ENCODE measurements around the gene FBXO44.

DNA sequence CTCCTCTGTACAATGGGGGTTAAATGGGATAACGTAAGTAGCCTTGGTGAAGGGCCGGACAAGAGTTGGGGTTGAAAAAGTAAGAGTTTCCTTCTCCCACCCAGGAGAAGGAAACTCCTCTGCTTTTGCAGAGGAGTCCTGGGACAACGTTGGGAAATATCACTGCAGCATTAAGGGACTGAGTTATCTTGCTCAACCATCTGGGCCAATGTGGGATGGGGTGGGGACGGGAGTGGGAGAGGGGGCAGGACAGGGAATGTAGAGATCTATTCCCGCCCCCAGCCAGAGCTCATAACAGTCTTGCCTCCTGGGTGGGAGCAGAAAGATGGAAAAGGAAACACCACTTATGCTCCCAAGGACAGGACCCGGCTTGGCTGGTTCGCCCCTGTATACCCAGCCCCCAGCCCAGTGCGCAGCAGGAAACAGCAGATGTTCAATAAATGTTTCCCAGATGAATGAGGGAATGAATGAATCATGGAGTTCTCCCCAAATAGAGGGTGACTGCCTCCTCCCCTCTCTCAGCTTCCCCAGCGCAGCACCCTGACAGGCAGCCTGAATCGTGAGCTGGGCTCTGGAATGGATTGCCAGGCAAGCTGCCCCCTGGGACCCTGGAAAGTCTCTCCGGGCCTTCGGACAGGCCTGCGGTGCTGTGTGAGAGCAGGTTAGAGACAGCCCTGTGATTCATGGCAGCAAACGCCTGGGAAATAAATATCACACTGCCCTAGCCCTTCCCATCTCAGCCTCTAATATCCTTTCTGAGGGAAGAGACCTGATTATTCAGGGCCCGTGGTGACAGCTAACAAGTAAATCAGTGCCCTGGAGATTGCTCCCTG, 25.3 kb upstream of the FBXO44 start:
- TF ChIP-seq, protein P1, sequence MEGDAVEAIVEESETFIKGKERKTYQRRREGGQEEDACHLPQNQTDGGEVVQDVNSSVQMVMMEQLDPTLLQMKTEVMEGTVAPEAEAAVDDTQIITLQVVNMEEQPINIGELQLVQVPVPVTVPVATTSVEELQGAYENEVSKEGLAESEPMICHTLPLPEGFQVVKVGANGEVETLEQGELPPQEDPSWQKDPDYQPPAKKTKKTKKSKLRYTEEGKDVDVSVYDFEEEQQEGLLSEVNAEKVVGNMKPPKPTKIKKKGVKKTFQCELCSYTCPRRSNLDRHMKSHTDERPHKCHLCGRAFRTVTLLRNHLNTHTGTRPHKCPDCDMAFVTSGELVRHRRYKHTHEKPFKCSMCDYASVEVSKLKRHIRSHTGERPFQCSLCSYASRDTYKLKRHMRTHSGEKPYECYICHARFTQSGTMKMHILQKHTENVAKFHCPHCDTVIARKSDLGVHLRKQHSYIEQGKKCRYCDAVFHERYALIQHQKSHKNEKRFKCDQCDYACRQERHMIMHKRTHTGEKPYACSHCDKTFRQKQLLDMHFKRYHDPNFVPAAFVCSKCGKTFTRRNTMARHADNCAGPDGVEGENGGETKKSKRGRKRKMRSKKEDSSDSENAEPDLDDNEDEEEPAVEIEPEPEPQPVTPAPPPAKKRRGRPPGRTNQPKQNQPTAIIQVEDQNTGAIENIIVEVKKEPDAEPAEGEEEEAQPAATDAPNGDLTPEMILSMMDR (IDR thresholded peaks at IDR 0.05) = no peak
- TF ChIP-seq GABPB1 (CRISPR knock-in tag; IDR thresholded peaks at IDR 0.05) (no peak), NFYB (CRISPR knock-in tag; conservative IDR thresholded peaks at IDR 0.05; ENCODE audit: low read depth) (no peak), SMAD4 (CRISPR knock-in tag; IDR thresholded peaks at IDR 0.05) (no peak), ETV6 (CRISPR knock-in tag; IDR thresholded peaks at IDR 0.05) (no peak), CREB1 (CRISPR knock-in tag; IDR thresholded peaks at IDR 0.05) (no peak)
- TF ChIP-seq, protein P2, sequence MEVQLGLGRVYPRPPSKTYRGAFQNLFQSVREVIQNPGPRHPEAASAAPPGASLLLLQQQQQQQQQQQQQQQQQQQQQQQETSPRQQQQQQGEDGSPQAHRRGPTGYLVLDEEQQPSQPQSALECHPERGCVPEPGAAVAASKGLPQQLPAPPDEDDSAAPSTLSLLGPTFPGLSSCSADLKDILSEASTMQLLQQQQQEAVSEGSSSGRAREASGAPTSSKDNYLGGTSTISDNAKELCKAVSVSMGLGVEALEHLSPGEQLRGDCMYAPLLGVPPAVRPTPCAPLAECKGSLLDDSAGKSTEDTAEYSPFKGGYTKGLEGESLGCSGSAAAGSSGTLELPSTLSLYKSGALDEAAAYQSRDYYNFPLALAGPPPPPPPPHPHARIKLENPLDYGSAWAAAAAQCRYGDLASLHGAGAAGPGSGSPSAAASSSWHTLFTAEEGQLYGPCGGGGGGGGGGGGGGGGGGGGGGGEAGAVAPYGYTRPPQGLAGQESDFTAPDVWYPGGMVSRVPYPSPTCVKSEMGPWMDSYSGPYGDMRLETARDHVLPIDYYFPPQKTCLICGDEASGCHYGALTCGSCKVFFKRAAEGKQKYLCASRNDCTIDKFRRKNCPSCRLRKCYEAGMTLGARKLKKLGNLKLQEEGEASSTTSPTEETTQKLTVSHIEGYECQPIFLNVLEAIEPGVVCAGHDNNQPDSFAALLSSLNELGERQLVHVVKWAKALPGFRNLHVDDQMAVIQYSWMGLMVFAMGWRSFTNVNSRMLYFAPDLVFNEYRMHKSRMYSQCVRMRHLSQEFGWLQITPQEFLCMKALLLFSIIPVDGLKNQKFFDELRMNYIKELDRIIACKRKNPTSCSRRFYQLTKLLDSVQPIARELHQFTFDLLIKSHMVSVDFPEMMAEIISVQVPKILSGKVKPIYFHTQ (CRISPR knock-in tag; IDR thresholded peaks at IDR 0.05) = no peak
- TF ChIP-seq, protein P3, sequence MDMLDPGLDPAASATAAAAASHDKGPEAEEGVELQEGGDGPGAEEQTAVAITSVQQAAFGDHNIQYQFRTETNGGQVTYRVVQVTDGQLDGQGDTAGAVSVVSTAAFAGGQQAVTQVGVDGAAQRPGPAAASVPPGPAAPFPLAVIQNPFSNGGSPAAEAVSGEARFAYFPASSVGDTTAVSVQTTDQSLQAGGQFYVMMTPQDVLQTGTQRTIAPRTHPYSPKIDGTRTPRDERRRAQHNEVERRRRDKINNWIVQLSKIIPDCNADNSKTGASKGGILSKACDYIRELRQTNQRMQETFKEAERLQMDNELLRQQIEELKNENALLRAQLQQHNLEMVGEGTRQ (CRISPR knock-in tag; IDR thresholded peaks at IDR 0.05) = no peak
- TF ChIP-seq, protein P4, sequence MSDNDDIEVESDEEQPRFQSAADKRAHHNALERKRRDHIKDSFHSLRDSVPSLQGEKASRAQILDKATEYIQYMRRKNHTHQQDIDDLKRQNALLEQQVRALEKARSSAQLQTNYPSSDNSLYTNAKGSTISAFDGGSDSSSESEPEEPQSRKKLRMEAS (CRISPR knock-in tag; IDR thresholded peaks at IDR 0.05) = no peak

Data from WTC11 (cell line).